Mesenchymal stem cell (in vitro differentiated cells and primary cell): ENCODE measurements around the gene SPRED1.

Experiments
- DNase-seq: peaks from one replicate; pipeline ENCODE4 v3.0.0-alpha.2; 2013
- H2AFZ ChIP-seq: one replicate; pipeline ENCODE4 v1.6.1; 2013; ENCODE audit warnings: low read depth, mild to moderate bottlenecking, control low read depth, inconsistent platforms, low read length, moderate library complexity
- H2AK5ac ChIP-seq: 2 replicates; pipeline ENCODE4 v1.6.1; 2013; ENCODE audit warnings: low read length, moderate library complexity, mild to moderate bottlenecking, inconsistent platforms; ENCODE audit not compliant: severe bottlenecking
- H2BK120ac ChIP-seq: one replicate; pipeline ENCODE4 v1.6.1; 2013; ENCODE audit warnings: low read depth, mild to moderate bottlenecking, inconsistent platforms, low read length, moderate library complexity
- H2BK12ac ChIP-seq, 2 experiments: one replicate each; pipeline ENCODE4 v1.6.1; 2013; ENCODE audit warnings: inconsistent platforms in 2 of 2, low read length in 2 of 2, mild to moderate bottlenecking in 2 of 2, moderate library complexity in 2 of 2, control low read depth in 1 of 2
- H2BK15ac ChIP-seq: one replicate; pipeline ENCODE4 v1.6.1; 2013; ENCODE audit warnings: mild to moderate bottlenecking, low read depth, inconsistent platforms; ENCODE audit not compliant: poor library complexity, severe bottlenecking
- H2BK5ac ChIP-seq: 2 replicates; pipeline ENCODE4 v1.6.1; 2013; ENCODE audit warnings: low read depth, mild to moderate bottlenecking, low read length, control low read depth, inconsistent platforms; ENCODE audit not compliant: poor library complexity, severe bottlenecking
- H3K14ac ChIP-seq, 2 experiments: one replicate each; pipeline ENCODE4 v1.6.1; 2013; ENCODE audit warnings: inconsistent platforms in 2 of 2, low read length in 2 of 2, control low read depth in 1 of 2, mild to moderate bottlenecking in 1 of 2, moderate library complexity in 1 of 2
- H3K18ac ChIP-seq, 2 experiments: one replicate each; pipeline ENCODE4 v1.6.1; 2013; ENCODE audit warnings: inconsistent platforms in 2 of 2, low read length in 2 of 2, control low read depth in 1 of 2, low read depth in 1 of 2, mild to moderate bottlenecking in 1 of 2
- H3K23ac ChIP-seq, 2 experiments: one replicate each; pipeline ENCODE4 v1.6.1; 2013; ENCODE audit warnings: inconsistent platforms in 2 of 2, low read length in 2 of 2, mild to moderate bottlenecking in 2 of 2, moderate library complexity in 2 of 2, control low read depth in 1 of 2
- H3K27ac ChIP-seq: 2 replicates; pipeline ENCODE4 v1.5.1; 2013; ENCODE audit warnings: mild to moderate bottlenecking, moderate library complexity, low read length, control low read depth, inconsistent platforms; ENCODE audit not compliant: poor library complexity, severe bottlenecking
- H3K27me3 ChIP-seq, 2 experiments: 2 replicates each; pipeline versions ENCODE4 v1.6.1 to v1.7.0; 2013; ENCODE audit warnings: low read length in 2 of 2, mild to moderate bottlenecking in 2 of 2, moderate library complexity in 2 of 2, control low read depth in 1 of 2, inconsistent platforms in 1 of 2; ENCODE audit not compliant: control insufficient read depth in 1 of 2, insufficient read depth in 1 of 2
- H3K36me3 ChIP-seq, 2 experiments: 2 replicates each; pipeline versions ENCODE4 v1.6.1 to v1.7.0; 2013; ENCODE audit warnings: low read length in 2 of 2, control low read depth in 1 of 2, inconsistent platforms in 1 of 2, low read depth in 1 of 2, mild to moderate bottlenecking in 1 of 2; ENCODE audit not compliant: insufficient read depth in 2 of 2, control insufficient read depth in 1 of 2
- H3K4ac ChIP-seq, 2 experiments: one replicate each; pipeline ENCODE4 v1.6.1; 2013; ENCODE audit warnings: inconsistent platforms in 2 of 2, low read length in 2 of 2, mild to moderate bottlenecking in 2 of 2, moderate library complexity in 2 of 2, control low read depth in 1 of 2, low read depth in 1 of 2
- H3K4me1 ChIP-seq: 2 replicates; pipeline ENCODE4 v1.6.1; 2013; ENCODE audit warnings: low read depth, low read length, control low read depth; ENCODE audit not compliant: control insufficient read depth, insufficient read depth
- H3K4me2 ChIP-seq: 2 replicates; pipeline ENCODE4 v1.6.1; 2013; ENCODE audit warnings: low read length, mild to moderate bottlenecking, inconsistent platforms; ENCODE audit not compliant: poor library complexity, severe bottlenecking
- H3K4me3 ChIP-seq, 2 experiments: 2 replicates each; pipeline versions ENCODE4 v1.5.1 to v1.7.0; 2013; ENCODE audit warnings: low read length in 2 of 2, mild to moderate bottlenecking in 2 of 2, control low read depth in 1 of 2, low read depth in 1 of 2; ENCODE audit not compliant: insufficient read depth in 1 of 2
- H3K79me1 ChIP-seq: replicated peaks from 2 replicates; pipeline ENCODE4 v1.6.1; 2013; ENCODE audit warnings: mild to moderate bottlenecking, control low read depth, low read length, inconsistent platforms; ENCODE audit not compliant: poor library complexity, severe bottlenecking
- H3K9ac ChIP-seq: 2 replicates; pipeline ENCODE4 v1.7.0; 2013; ENCODE audit warnings: mild to moderate bottlenecking, low read length, moderate library complexity
- H3K9me3 ChIP-seq: 2 replicates; pipeline ENCODE4 v1.7.0; 2013; ENCODE audit warnings: mild to moderate bottlenecking, low read length; ENCODE audit not compliant: control insufficient read depth
- H4K8ac ChIP-seq: one replicate; pipeline ENCODE4 v1.6.1; 2013; ENCODE audit warnings: inconsistent platforms, mild to moderate bottlenecking, low read length, moderate library complexity
- H4K91ac ChIP-seq: one replicate; pipeline ENCODE4 v1.6.1; 2013; ENCODE audit warnings: mild to moderate bottlenecking, low read length, inconsistent platforms
- WGBS: methylation state at CpG from one replicate; pipeline ENCODE4 v1.1.7; 2013; ENCODE audit warnings: mixed read lengths; 5-methylcytosine and 5-hydroxymethylcytosine counted together

The SPRED1 gene

DNA sequence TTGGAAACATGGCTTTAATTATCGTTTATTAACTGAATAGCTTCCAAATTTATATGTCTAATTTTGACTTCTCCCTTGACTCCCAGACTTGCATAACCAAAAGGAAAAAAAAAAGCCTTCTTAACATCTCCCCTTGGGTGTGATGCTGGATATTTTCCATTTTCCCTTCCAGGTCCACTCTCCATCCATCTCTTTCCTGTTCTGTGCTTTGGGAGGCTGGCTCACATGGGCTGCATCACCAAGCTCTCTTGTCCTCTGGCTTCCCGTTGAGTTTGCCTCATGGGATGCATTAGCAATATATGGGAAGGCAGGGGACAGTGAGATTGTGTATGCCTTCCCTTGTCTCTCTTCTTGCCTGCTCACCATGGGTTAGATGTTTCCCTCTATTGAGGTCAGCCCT is 123.4 kb downstream of the SPRED1 start:
- no peaks in the 10 kb centered on the region for H3K9me3 ChIP-seq
- H4K8ac ChIP-seq = no peak overlapping the region
- H2BK12ac ChIP-seq = peak overlapping the region; percentile 34 to 70
- H2BK15ac ChIP-seq = no peak overlapping the region
- no peaks in the 10 kb centered on the region for H3K36me3 ChIP-seq
- no peaks in the 10 kb centered on the region for H3K27me3 ChIP-seq
- WGBS = 100% methylated on average over 1 of the region's 2 CpGs
- no peak overlapping the region for H3K14ac ChIP-seq
- H3K27ac ChIP-seq = no peak overlapping the region
- H3K18ac ChIP-seq = no peak overlapping the region
- H3K9ac ChIP-seq = no peak overlapping the region
- H2BK120ac ChIP-seq = no peak overlapping the region
- no peak overlapping the region for H3K4me3 ChIP-seq
- peak overlapping the region; percentile 73 for H4K91ac ChIP-seq
- no peaks in the 10 kb centered on the region for H3K4me1 ChIP-seq
- H3K23ac ChIP-seq = no peak overlapping the region
- H3K79me1 ChIP-seq = no peaks in the 10 kb centered on the region
- H2BK5ac ChIP-seq = no peak overlapping the region
- no peak overlapping the region for H2AFZ ChIP-seq
- no peak for DNase-seq
- H3K4me2 ChIP-seq = no peak overlapping the region
- H3K4ac ChIP-seq = peak overlapping the region in 1 of 2 experiments; percentile 9
- no peak overlapping the region for H2AK5ac ChIP-seq

DNA sequence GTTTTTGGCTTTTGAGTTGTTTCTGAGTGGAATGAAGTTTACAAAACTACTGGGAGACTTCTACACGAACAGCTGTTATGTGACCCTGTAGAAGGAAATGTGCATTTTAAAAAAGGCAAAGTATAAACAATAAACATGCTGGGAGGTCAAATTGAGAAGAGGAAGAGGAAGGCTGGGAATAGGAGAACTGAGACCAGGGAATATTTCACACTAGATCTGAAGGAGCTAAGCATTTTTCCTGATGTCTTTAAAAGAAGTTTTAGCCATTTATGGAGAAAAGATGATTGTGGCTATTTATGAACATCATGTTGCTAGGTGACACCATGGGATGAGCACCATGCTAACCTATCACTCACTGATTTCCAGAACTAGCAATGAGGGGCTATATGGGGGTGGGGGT is 125.0 kb downstream of the SPRED1 start:
- Histone ChIP-seq H3K79me1 (no peaks in the 10 kb centered on the region), H3K4ac (no peak overlapping the region), H3K36me3 (no peaks in the 10 kb centered on the region), H3K9ac (peak overlapping the region; percentile 31), H2BK15ac (no peak overlapping the region), H3K4me1 (no peaks in the 10 kb centered on the region), H3K27me3 (no peaks in the 10 kb centered on the region), H2AFZ (no peak overlapping the region), H2AK5ac (no peak overlapping the region), H3K18ac (peak overlapping the region in 1 of 2 experiments; percentile 64), H2BK12ac (peak overlapping the region in 1 of 2 experiments; percentile 80), H3K23ac (no peak overlapping the region), H4K8ac (no peak overlapping the region), H4K91ac (no peak overlapping the region), H2BK120ac (no peak overlapping the region), H3K4me2 (no peak overlapping the region), H3K9me3 (no peaks in the 10 kb centered on the region), H3K27ac (no peak overlapping the region), H3K14ac (no peak overlapping the region), H3K4me3 (peak overlapping the region in 1 of 2 experiments; percentile 32), H2BK5ac (no peak overlapping the region)
- peak; percentile 33 for DNase-seq
- 16% methylated on average over 1 of the region's 1 CpG for WGBS

DNA sequence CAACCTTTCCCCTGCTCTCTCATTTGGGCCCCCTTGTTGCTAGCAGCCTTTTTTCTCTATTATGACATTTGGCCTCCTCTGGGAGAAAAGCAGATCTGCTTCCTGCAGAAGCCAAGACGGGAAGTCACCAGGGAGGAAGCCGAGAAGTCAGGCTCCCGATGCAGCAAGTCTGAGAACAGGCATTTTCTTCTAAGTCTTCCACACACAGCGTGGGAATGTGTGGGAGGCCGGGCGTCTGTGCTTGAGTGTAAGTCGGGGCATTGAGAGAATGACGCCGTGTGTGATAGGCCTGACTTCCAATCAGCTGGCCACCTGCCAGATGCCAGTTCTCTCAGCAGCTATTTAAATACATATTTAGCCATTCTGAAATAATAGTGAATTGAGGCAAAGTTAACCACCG is 125.5 kb downstream of the SPRED1 start:
- Histone ChIP-seq H3K4ac (no peak overlapping the region), H3K4me1 (no peaks in the 10 kb centered on the region), H3K9me3 (no peaks in the 10 kb centered on the region), H3K14ac (no peak overlapping the region), H3K36me3 (no peaks in the 10 kb centered on the region), H2AFZ (no peak overlapping the region), H3K23ac (no peak overlapping the region), H3K27me3 (no peaks in the 10 kb centered on the region), H2BK5ac (no peak overlapping the region), H4K8ac (peak overlapping the region; percentile 72), H3K4me2 (no peak overlapping the region), H2AK5ac (no peak overlapping the region), H2BK15ac (no peak overlapping the region), H4K91ac (peak overlapping the region; percentile 27), H3K18ac (peak overlapping the region in 1 of 2 experiments; percentile 38), H3K27ac (no peak overlapping the region), H2BK120ac (no peak overlapping the region), H3K79me1 (no peaks in the 10 kb centered on the region), H3K4me3 (peak overlapping the region in 1 of 2 experiments; percentile 32), H2BK12ac (no peak overlapping the region), H3K9ac (peak overlapping the region; percentile 31)
- peak; percentile 50 for DNase-seq
- WGBS = 52% methylated on average over 5 of the region's 10 CpGs

DNA sequence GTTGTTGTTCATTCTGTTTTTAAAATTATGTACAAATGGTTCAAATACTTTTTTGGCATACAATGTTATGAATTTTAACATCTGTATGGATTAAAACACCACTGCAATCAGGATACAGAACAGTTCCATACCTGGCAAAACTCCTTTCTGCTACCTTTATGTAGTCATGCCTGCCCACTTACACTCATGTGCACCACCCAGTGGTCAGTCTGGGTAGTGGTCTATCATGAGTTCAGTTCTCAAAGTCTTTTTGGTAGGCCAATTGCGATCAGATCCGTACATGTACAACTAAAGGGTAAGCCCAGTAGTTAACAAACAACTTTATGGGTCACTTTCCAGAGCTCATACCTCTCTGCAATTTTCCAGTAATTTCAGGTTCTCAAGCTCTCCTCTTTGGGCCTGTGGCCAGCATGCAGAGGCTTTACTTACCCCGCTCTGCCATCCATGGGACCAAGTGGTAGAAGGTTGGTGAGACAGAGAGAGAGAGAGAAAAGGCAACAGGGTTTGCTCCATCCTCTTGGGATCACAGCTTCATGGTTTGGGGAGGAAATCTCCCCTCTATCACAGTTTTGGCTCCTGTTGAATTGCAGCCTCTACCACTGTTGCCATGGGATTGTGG is 137.4 kb downstream of the SPRED1 start:
- Histone ChIP-seq H2BK120ac (no peak overlapping the region), H3K9ac (no peak overlapping the region), H3K23ac (no peak overlapping the region), H2BK12ac (no peak overlapping the region), H3K9me3 (no peaks in the 10 kb centered on the region), H3K79me1 (no peaks in the 10 kb centered on the region), H3K14ac (no peak overlapping the region), H3K27me3 (no peaks in the 10 kb centered on the region), H3K4me2 (no peak overlapping the region), H2BK15ac (no peak overlapping the region), H3K27ac (no peak overlapping the region), H3K36me3 (no peaks in the 10 kb centered on the region), H4K8ac (no peak overlapping the region), H2BK5ac (no peak overlapping the region), H3K18ac (no peak overlapping the region), H3K4me1 (no peaks in the 10 kb centered on the region), H3K4ac (no peak overlapping the region), H2AFZ (no peak overlapping the region), H4K91ac (no peak overlapping the region), H3K4me3 (no peak overlapping the region), H2AK5ac (no peak overlapping the region)
- peak; percentile 53 for DNase-seq
- WGBS = 94% methylated on average over 3 of the region's 3 CpGs
